Measurements from ENCODE around the gene COG8. TPM values are rescaled to one million over a fixed set of nuclear protein-coding genes. Genes with fewer than 3 reads are reported as not detected.
"Not testable (repeated sequence)": the region's sequence is repeated elsewhere in the genome, so short reads cannot be mapped to it uniquely, and the experiment has no call there.

The COG8 gene
- total and polyA plus RNA-seq, 4 donors: 5.3 to 29.4 (median 19.0) TPM

DNA sequence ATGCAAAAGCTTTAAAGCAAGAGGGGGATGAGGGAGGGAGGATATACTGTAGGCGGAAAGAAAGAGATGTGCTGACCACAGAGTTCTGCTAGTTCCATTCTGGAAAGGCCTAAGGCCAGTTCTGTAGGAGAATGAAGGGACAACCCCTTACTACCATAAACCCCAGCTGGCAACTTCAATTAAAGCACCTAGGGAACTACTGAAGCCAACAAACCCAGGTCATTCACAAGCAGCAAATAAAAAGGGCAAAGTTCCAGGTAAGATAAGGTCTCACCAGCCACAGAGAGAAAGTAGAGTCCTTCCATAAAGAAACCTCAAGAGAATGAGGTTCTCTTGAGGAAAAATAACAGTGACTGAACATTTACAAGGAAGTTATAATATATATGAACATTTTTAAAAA is 33.7 kb upstream of the COG8 start:
- H3K4me3 ChIP-seq (ENCODE audit: low read length in 2 of 2): no peak overlapping the region
- WGBS, 2 donors: 92 to 96% methylated on average over 1 of the region's 1 CpG
- H3K36me3 ChIP-seq (ENCODE audit: control insufficient read depth in 1 of 2, insufficient read depth in 2 of 2, low read length in 1 of 2): peaks cover 5 to 7% of the 10 kb centered on the region in 2 donors
- intact Hi-C loops (cut with DNase I): no loop called here
- no peak for DNase-seq
- no peaks in the 10 kb centered on the region for H3K9me3 ChIP-seq (ENCODE audit: control insufficient read depth, low read length)
- H3K4me1 ChIP-seq (ENCODE audit: control insufficient read depth in 1 of 2, insufficient read depth in 2 of 2, low read length in 2 of 2): no peaks in the 10 kb centered on the region
- no peak overlapping the region for H3K27ac ChIP-seq (ENCODE audit: low read depth in 1 of 2, low read length in 2 of 2)
- no peak for ATAC-seq (ENCODE audit: low FRiP score)
- no peaks in the 10 kb centered on the region for H3K27me3 ChIP-seq (ENCODE audit: control insufficient read depth in 1 of 2, insufficient read depth in 2 of 2, low read length in 1 of 2)

DNA sequence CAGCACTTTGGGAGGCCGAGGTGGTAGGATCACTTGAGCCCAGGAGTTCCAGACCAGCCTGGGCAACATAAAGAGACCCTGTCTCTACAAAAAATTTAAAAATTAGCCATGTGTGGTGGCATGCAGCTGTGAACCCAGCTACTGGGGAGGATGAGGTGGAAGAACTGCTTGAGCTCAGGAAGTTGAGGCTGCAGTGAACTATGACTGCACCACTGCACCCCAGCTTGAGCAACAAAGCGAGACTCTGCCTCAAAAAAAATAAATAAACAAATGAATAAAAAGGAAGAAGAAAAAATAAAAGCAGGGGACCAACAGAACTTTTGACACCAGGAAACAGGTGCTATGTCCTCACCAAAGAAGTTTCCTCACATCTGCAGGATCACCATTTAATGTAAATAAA is 32.2 kb upstream of the COG8 start:
- Histone ChIP-seq H3K36me3 (ENCODE audit: control insufficient read depth in 1 of 2, insufficient read depth in 2 of 2, low read length in 1 of 2) (peaks cover 7 to 12% of the 10 kb centered on the region in 2 donors), H3K27me3 (ENCODE audit: control insufficient read depth in 1 of 2, insufficient read depth in 2 of 2, low read length in 1 of 2) (no peaks in the 10 kb centered on the region), H3K27ac (ENCODE audit: low read depth in 1 of 2, low read length in 2 of 2) (no peak overlapping the region), H3K9me3 (ENCODE audit: control insufficient read depth, low read length) (no peaks in the 10 kb centered on the region), H3K4me1 (ENCODE audit: control insufficient read depth in 1 of 2, insufficient read depth in 2 of 2, low read length in 2 of 2) (no peaks in the 10 kb centered on the region), H3K4me3 (ENCODE audit: low read length in 2 of 2) (no peak overlapping the region)
- WGBS, 2 donors: 95 to 96% methylated on average over 2 of the region's 2 CpGs
- DNase-seq (no peak), ATAC-seq (ENCODE audit: low FRiP score) (no peak)
- intact Hi-C loops (cut with DNase I): no loop called here

DNA sequence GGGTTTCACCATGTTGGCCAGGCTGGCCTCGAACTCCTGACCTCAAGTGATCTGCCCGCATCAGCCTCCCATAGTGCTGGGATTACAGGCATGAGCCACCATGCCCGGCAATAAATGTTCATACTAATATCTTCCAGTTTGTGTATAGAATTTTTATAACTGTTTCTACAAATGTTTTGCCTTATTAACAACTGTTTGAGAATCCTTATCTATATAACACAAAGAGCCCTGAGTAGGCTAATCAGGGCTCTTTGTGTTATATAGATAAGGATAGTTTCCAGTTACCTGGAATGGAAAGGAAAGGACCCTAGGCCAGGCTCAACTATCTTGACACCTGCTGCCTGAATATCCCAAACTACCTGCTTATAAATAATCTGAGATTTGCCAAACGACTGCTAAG is 29.5 kb upstream of the COG8 start:
- Histone ChIP-seq H3K4me1 (ENCODE audit: control insufficient read depth in 1 of 2, insufficient read depth in 2 of 2, low read length in 2 of 2) (no peaks in the 10 kb centered on the region), H3K9me3 (ENCODE audit: control insufficient read depth, low read length) (no peaks in the 10 kb centered on the region), H3K4me3 (ENCODE audit: low read length in 2 of 2) (no peak overlapping the region), H3K36me3 (ENCODE audit: control insufficient read depth in 1 of 2, insufficient read depth in 2 of 2, low read length in 1 of 2) (peaks cover 10 to 14% of the 10 kb centered on the region in 2 donors), H3K27ac (ENCODE audit: low read depth in 1 of 2, low read length in 2 of 2) (no peak overlapping the region), H3K27me3 (ENCODE audit: control insufficient read depth in 1 of 2, insufficient read depth in 2 of 2, low read length in 1 of 2) (no peaks in the 10 kb centered on the region)
- 91 to 95% methylated on average over 4 of the region's 4 CpGs for WGBS, 2 donors
- DNase-seq (no peak), ATAC-seq (ENCODE audit: low FRiP score) (no peak)
- intact Hi-C loops (cut with DNase I): no loop called here

GRCh38 chr16:69367980-69368379 is 28.6 kb upstream of the COG8 start:
- Histone ChIP-seq H3K4me3 (ENCODE audit: low read length in 2 of 2) (no peak overlapping the region), H3K36me3 (ENCODE audit: control insufficient read depth in 1 of 2, insufficient read depth in 2 of 2, low read length in 1 of 2) (peaks cover 10 to 13% of the 10 kb centered on the region in 2 donors), H3K9me3 (ENCODE audit: control insufficient read depth, low read length) (no peaks in the 10 kb centered on the region), H3K4me1 (ENCODE audit: control insufficient read depth in 1 of 2, insufficient read depth in 2 of 2, low read length in 2 of 2) (no peaks in the 10 kb centered on the region), H3K27ac (ENCODE audit: low read depth in 1 of 2, low read length in 2 of 2) (no peak overlapping the region), H3K27me3 (ENCODE audit: control insufficient read depth in 1 of 2, insufficient read depth in 2 of 2, low read length in 1 of 2) (no peaks in the 10 kb centered on the region)
- intact Hi-C loops (cut with DNase I): no loop called here
- WGBS, 2 donors: 78 to 84% methylated on average over 7 of the region's 7 CpGs
- DNase-seq (no peak), ATAC-seq (ENCODE audit: low FRiP score) (no peak)

DNA sequence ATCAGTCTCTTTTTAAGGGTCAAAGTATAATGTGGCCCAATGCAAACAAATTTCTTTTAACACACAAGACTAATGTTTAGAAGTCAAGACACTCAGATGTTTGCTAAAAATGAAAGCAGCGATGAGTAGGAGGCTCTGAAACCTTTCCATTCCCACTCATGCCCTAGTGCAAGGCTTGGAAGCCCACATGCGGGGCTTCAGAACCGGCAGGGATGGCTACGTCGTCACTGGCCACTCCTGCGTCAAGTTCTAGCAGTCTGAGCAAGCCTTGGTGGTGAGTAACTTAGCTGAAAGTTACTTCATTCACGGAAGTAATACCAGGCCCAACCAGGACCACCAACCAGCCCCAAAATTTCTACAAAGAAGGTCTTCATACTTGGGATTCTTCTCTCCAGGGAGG is 27.1 kb upstream of the COG8 start:
- DNase-seq: no peak
- Histone ChIP-seq H3K4me3 (ENCODE audit: low read length in 2 of 2) (no peak overlapping the region), H3K4me1 (ENCODE audit: control insufficient read depth in 1 of 2, insufficient read depth in 2 of 2, low read length in 2 of 2) (no peaks in the 10 kb centered on the region), H3K27ac (ENCODE audit: low read depth in 1 of 2, low read length in 2 of 2) (no peak overlapping the region), H3K27me3 (ENCODE audit: control insufficient read depth in 1 of 2, insufficient read depth in 2 of 2, low read length in 1 of 2) (no peaks in the 10 kb centered on the region), H3K9me3 (ENCODE audit: control insufficient read depth, low read length) (no peaks in the 10 kb centered on the region), H3K36me3 (ENCODE audit: control insufficient read depth in 1 of 2, insufficient read depth in 2 of 2, low read length in 1 of 2) (peaks cover 10 to 11% of the 10 kb centered on the region in 2 donors)
- ATAC-seq (ENCODE audit: low FRiP score): no peak
- intact Hi-C loops (cut with DNase I): no loop called here
- whole genome bisulfite sequencing, 2 donors: 88 to 89% methylated on average over 7 of the region's 7 CpGs

DNA sequence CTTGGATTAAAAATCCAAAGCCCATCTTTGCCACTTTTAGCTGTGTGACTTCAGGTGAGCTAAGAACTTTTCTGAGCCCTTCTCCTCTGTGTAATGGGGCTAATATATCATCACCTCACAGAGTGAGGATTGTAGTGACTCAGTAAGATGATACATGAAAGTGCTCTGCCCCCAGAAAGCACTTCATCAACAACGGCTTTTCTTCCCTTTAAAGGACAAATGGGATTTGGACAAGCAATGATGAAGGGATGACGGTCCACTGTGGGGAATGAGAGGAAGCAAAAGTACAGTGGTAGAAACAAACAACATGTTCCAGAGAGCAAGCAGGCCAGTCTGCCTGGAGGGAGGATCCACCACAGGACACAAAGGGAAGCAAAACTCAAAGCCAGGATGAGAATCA is 26.5 kb upstream of the COG8 start:
- Histone ChIP-seq H3K4me3 (ENCODE audit: low read length in 2 of 2) (no peak overlapping the region), H3K27ac (ENCODE audit: low read depth in 1 of 2, low read length in 2 of 2) (no peak overlapping the region), H3K36me3 (ENCODE audit: control insufficient read depth in 1 of 2, insufficient read depth in 2 of 2, low read length in 1 of 2) (peaks cover 10 to 11% of the 10 kb centered on the region in 2 donors), H3K27me3 (ENCODE audit: control insufficient read depth in 1 of 2, insufficient read depth in 2 of 2, low read length in 1 of 2) (no peaks in the 10 kb centered on the region), H3K9me3 (ENCODE audit: control insufficient read depth, low read length) (no peaks in the 10 kb centered on the region), H3K4me1 (ENCODE audit: control insufficient read depth in 1 of 2, insufficient read depth in 2 of 2, low read length in 2 of 2) (no peaks in the 10 kb centered on the region)
- DNase-seq (no peak), ATAC-seq (ENCODE audit: low FRiP score) (no peak)
- intact Hi-C loops (cut with DNase I): no loop called here
- 74 to 84% methylated on average over 2 of the region's 2 CpGs for WGBS, 2 donors

DNA sequence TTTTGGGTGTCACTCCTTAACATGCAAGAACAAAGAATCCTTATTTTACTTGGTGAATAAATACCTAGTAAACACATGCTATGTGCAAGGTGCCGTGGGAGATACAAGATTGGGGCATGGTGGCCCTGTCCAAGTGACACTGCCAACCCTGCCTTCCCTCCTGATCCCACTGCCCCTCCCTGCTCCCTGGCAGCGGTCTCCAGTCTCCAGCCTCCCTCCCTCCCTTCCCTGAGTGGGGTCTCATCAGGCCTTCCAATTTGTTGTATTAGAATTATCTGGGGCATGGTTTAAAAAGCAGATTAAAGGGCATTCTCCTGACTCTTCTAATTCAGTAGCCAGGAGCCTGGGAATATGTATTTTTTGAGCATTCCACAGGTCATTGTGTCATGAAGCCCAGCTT is 24.7 kb upstream of the COG8 start:
- intact Hi-C loops (cut with DNase I): no loop called here
- Histone ChIP-seq H3K27me3 (ENCODE audit: control insufficient read depth in 1 of 2, insufficient read depth in 2 of 2, low read length in 1 of 2) (no peaks in the 10 kb centered on the region), H3K4me1 (ENCODE audit: control insufficient read depth in 1 of 2, insufficient read depth in 2 of 2, low read length in 2 of 2) (no peaks in the 10 kb centered on the region), H3K36me3 (ENCODE audit: control insufficient read depth in 1 of 2, insufficient read depth in 2 of 2, low read length in 1 of 2) (peaks cover 8 to 11% of the 10 kb centered on the region in 2 donors), H3K27ac (ENCODE audit: low read depth in 1 of 2, low read length in 2 of 2) (no peak overlapping the region), H3K4me3 (ENCODE audit: low read length in 2 of 2) (no peak overlapping the region), H3K9me3 (ENCODE audit: control insufficient read depth, low read length) (no peaks in the 10 kb centered on the region)
- WGBS, 2 donors: 86 to 89% methylated on average over 2 of the region's 2 CpGs
- ATAC-seq (ENCODE audit: low FRiP score) (no peak), DNase-seq (no peak)

DNA sequence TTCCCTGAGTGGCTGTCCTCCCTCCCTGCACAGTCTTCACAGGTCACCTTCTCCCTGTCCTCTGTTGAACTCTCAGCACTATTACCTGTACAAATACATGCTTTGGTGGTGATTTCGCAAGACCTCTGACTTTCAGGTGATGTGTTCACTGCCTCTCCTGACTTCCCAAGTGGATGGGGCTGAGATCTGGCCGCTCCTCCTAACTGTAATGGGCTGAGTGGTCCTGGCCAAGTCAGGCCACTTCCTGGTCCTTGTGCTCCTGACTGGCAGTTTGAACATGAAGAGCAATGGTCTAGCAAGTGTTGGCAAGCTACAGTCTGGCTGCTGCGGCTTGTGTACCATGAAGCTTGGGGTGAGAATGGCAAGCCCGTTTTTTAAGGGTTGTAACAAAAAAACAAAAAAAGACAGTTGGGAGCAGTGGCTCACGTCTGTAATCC is 23.9 kb upstream of the COG8 start:
- H3K4me1 ChIP-seq (ENCODE audit: control insufficient read depth in 1 of 2, insufficient read depth in 2 of 2, low read length in 2 of 2): no peaks in the 10 kb centered on the region
- no peaks in the 10 kb centered on the region for H3K9me3 ChIP-seq (ENCODE audit: control insufficient read depth, low read length)
- no peak overlapping the region for H3K27ac ChIP-seq (ENCODE audit: low read depth in 1 of 2, low read length in 2 of 2)
- peaks cover 7 to 11% of the 10 kb centered on the region in 2 donors for H3K36me3 ChIP-seq (ENCODE audit: control insufficient read depth in 1 of 2, insufficient read depth in 2 of 2, low read length in 1 of 2)
- WGBS, 2 donors: 82 to 83% methylated on average over 5 of the region's 5 CpGs
- H3K27me3 ChIP-seq (ENCODE audit: control insufficient read depth in 1 of 2, insufficient read depth in 2 of 2, low read length in 1 of 2): no peaks in the 10 kb centered on the region
- DNase-seq (no peak), ATAC-seq (ENCODE audit: low FRiP score) (no peak)
- H3K4me3 ChIP-seq (ENCODE audit: low read length in 2 of 2): no peak overlapping the region
- intact Hi-C loops (cut with DNase I): no loop called here

DNA sequence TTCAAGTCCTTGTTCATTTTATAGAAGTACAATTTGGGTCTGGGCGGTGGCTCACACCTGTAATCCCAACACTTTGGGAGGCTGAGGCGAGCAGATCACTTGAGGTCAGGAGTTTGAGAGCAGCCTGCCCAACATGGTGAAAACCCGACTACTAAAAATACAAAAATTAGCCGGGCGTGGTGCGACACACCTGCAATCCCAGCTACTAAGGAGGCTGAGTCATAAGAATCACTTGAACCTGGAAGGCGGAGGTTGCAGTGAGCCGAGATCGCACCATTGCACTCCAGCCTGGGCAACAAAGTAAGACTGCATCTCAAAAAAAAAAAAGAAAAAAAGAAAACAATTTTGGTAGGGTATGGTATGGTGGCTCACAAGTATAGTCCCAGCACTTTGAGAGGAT is 20.7 kb upstream of the COG8 start:
- DNase-seq; ATAC-seq (ENCODE audit: low FRiP score); H3K27me3 ChIP-seq (ENCODE audit: control insufficient read depth in 1 of 2, insufficient read depth in 2 of 2, low read length in 1 of 2); H3K4me1 ChIP-seq (ENCODE audit: control insufficient read depth in 1 of 2, insufficient read depth in 2 of 2, low read length in 2 of 2); intact Hi-C loops (cut with DNase I); H3K4me3 ChIP-seq (ENCODE audit: low read length in 2 of 2); H3K9me3 ChIP-seq (ENCODE audit: control insufficient read depth, low read length); H3K27ac ChIP-seq (ENCODE audit: low read depth in 1 of 2, low read length in 2 of 2); H3K36me3 ChIP-seq (ENCODE audit: control insufficient read depth in 1 of 2, insufficient read depth in 2 of 2, low read length in 1 of 2): not testable (repeated sequence)
- 97 to 98% methylated on average over 9 of the region's 9 CpGs for WGBS, 2 donors

Data from aorta (tissue), 5 donors.